Hepatocyte (in vitro differentiated cells): ENCODE data around the gene GALNT18. TPM values are rescaled to one million over a fixed set of nuclear protein-coding genes. Genes with fewer than 3 reads are reported as not detected.

ENCODE experiments used
- DNase-seq: peaks from one replicate; pipeline ENCODE4 v3.0.0-alpha.2; 2016; ENCODE audit warnings: low spot score
- H2AFZ ChIP-seq: fragments of 200-600 bp; sonication (generic); 2 replicates; pipeline ENCODE4 v1.6.0; 2016; ENCODE audit warnings: antibody characterized with exemption, mild to moderate bottlenecking
- H3K27ac ChIP-seq: fragments of 200-600 bp; sonication (generic); 2 replicates; pipeline ENCODE4 v1.5.1; 2016; ENCODE audit warnings: mild to moderate bottlenecking
- H3K27me3 ChIP-seq: fragments of 200-600 bp; sonication (generic); 2 replicates; pipeline ENCODE4 v1.6.1; 2016
- H3K36me3 ChIP-seq: fragments of 200-600 bp; sonication (generic); replicated peaks from 2 replicates; pipeline ENCODE4 v1.5.1; 2016; ENCODE audit warnings: low read depth; ENCODE audit not compliant: insufficient read depth
- H3K4me1 ChIP-seq: fragments of 200-600 bp; sonication (generic); 2 replicates; pipeline ENCODE4 v1.5.1; 2016; ENCODE audit warnings: mild to moderate bottlenecking, moderate library complexity; ENCODE audit not compliant: insufficient read depth
- H3K4me2 ChIP-seq: fragments of 200-600 bp; sonication (generic); 2 replicates; pipeline ENCODE4 v1.6.0; 2016
- H3K4me3 ChIP-seq: fragments of 200-600 bp; sonication (generic); 2 replicates; pipeline ENCODE4 v1.5.1; 2016; ENCODE audit warnings: mild to moderate bottlenecking
- H3K79me2 ChIP-seq: fragments of 200-600 bp; sonication (generic); 2 replicates; pipeline ENCODE4 v1.6.0; 2017; ENCODE audit warnings: mild to moderate bottlenecking
- H3K9me2 ChIP-seq: fragments of 200-600 bp; sonication (generic); replicated peaks from 2 replicates; pipeline ENCODE4 v1.6.0; 2017; ENCODE audit warnings: mild to moderate bottlenecking; ENCODE audit not compliant: insufficient read depth
- H3K9me3 ChIP-seq: fragments of 200-600 bp; sonication (generic); 2 replicates; pipeline ENCODE4 v1.5.1; 2016; ENCODE audit warnings: low read depth, mild to moderate bottlenecking
- H4K20me1 ChIP-seq: fragments of 200-600 bp; sonication (generic); 2 replicates; pipeline ENCODE4 v1.6.0; 2016; ENCODE audit warnings: mild to moderate bottlenecking; ENCODE audit not compliant: insufficient read depth, poor library complexity, severe bottlenecking
- CTCF ChIP-seq: fragments of 200-600 bp; sonication (generic); IDR thresholded peaks from 2 replicates; pipeline ENCODE4 v1.5.1; 2016; ENCODE audit warnings: antibody characterized with exemption, mild to moderate bottlenecking; ENCODE audit not compliant: poor library complexity
- EZH2 ChIP-seq: fragments of 200-600 bp; sonication (generic); IDR thresholded peaks from 2 replicates; pipeline ENCODE4 v1.6.1; 2016; ENCODE audit warnings: antibody characterized with exemption, mild to moderate bottlenecking, borderline replicate concordance
- EZH2phosphoT487 ChIP-seq: fragments of 200-600 bp; sonication (generic); IDR thresholded peaks from one replicate; pipeline ENCODE4 v1.6.1; 2018; ENCODE audit warnings: antibody characterized with exemption, mild to moderate bottlenecking, low read depth, moderate library complexity; ENCODE audit not compliant: unreplicated experiment, severe bottlenecking
- WGBS: methylation state at CpG from one replicate; pipeline ENCODE4 v1.1.6; 2016; ENCODE audit warnings: low lambda C conversion rate; ENCODE audit errors: missing lambda C conversion rate; 5-methylcytosine and 5-hydroxymethylcytosine counted together
- polyA plus RNA-seq: library from polyadenylated mRNA; unstranded; fragments of >200 nt; fragmentation: Nextera tagmentation; extraction: Ambion mirVana; gene quantifications from 2 replicates; pipeline ENCODE4 v1.2.1, GENCODE V29; 2016
- total RNA-seq: library from RNA; depleted of rRNA; stranded (reverse); fragments of >200 nt; gene quantifications from 2 replicates; pipeline ENCODE4 v1.2.3, GENCODE V29; 2014

GALNT18 gene
- total and polyA plus RNA-seq, 2 experiments from 2014 or later: 11.6 to 22.4 TPM

GRCh38 chr11:11602011-11602410 lies 19.8 kb downstream of the GALNT18 start:
- no peak overlapping the region for H3K27ac ChIP-seq
- no peak overlapping the region for H2AFZ ChIP-seq
- H3K4me3 ChIP-seq: no peak overlapping the region
- DNase-seq: no peak
- H3K9me2 ChIP-seq: no peaks in the 10 kb centered on the region
- no peaks in the 10 kb centered on the region for H3K27me3 ChIP-seq
- no peaks in the 10 kb centered on the region for H4K20me1 ChIP-seq
- no peaks in the 10 kb centered on the region for H3K36me3 ChIP-seq
- no peaks in the 10 kb centered on the region for H3K4me1 ChIP-seq
- H3K4me2 ChIP-seq: no peak overlapping the region
- TF ChIP-seq CTCF: no peak
- TF ChIP-seq EZH2: no peak
- no peak for TF ChIP-seq EZH2phosphoT487
- H3K9me3 ChIP-seq: no peaks in the 10 kb centered on the region
- no peaks in the 10 kb centered on the region for H3K79me2 ChIP-seq

GRCh38 chr11:11600288-11600687 lies 21.5 kb downstream of the GALNT18 start:
- Histone ChIP-seq H3K27me3 (no peaks in the 10 kb centered on the region), H4K20me1 (no peaks in the 10 kb centered on the region), H3K9me3 (no peaks in the 10 kb centered on the region), H3K36me3 (no peaks in the 10 kb centered on the region), H3K9me2 (no peaks in the 10 kb centered on the region), H2AFZ (no peak overlapping the region), H3K4me2 (no peak overlapping the region), H3K4me3 (no peak overlapping the region), H3K4me1 (no peaks in the 10 kb centered on the region), H3K27ac (no peak overlapping the region), H3K79me2 (no peaks in the 10 kb centered on the region)
- TF ChIP-seq EZH2 (no peak), CTCF (no peak), EZH2phosphoT487 (no peak)
- DNase-seq: no peak

- WGBS: 100% methylated on average over 1 of the region's 1 CpG
Measured at GRCh38 chr11:11598243-11598642, 23.6 kb downstream of the GALNT18 start.

More at GRCh38 chr11:11598243-11598642, 23.6 kb downstream of the GALNT18 start:
- H3K79me2 ChIP-seq: no peaks in the 10 kb centered on the region
- H3K36me3 ChIP-seq: no peaks in the 10 kb centered on the region
- DNase-seq: no peak
- no peak overlapping the region for H3K4me3 ChIP-seq
- H4K20me1 ChIP-seq: no peaks in the 10 kb centered on the region
- no peak overlapping the region for H2AFZ ChIP-seq
- TF ChIP-seq CTCF (no peak), EZH2phosphoT487 (no peak), EZH2 (no peak)
- no peaks in the 10 kb centered on the region for H3K27me3 ChIP-seq
- H3K9me2 ChIP-seq: no peaks in the 10 kb centered on the region
- H3K9me3 ChIP-seq: no peaks in the 10 kb centered on the region
- no peaks in the 10 kb centered on the region for H3K4me1 ChIP-seq
- no peak overlapping the region for H3K4me2 ChIP-seq
- H3K27ac ChIP-seq: no peak overlapping the region
